IPS DF 6.9 (cell line): Measurements from ENCODE around the gene ENAH.
"Not testable (repeated sequence)": the region's sequence is repeated elsewhere in the genome, so short reads cannot be mapped to it uniquely, and the experiment has no call there.

Experiments used
- DNase-seq: peaks from one replicate; pipeline ENCODE4 v3.0.0-alpha.2; 2013; ENCODE audit warnings: low read depth, low spot score
- H3K27ac ChIP-seq: one replicate; pipeline ENCODE4 v1.5.1; 2013; ENCODE audit warnings: low read length, control low read depth
- H3K27me3 ChIP-seq: 2 replicates; pipeline ENCODE4 v1.6.1; 2013; ENCODE audit warnings: mild to moderate bottlenecking, low read length; ENCODE audit not compliant: control insufficient read depth, insufficient read depth
- H3K36me3 ChIP-seq: 2 replicates; pipeline ENCODE4 v1.6.1; 2013; ENCODE audit warnings: low read length; ENCODE audit not compliant: control insufficient read depth, insufficient read depth
- H3K4me1 ChIP-seq: 2 replicates; pipeline ENCODE4 v1.6.1; 2013; ENCODE audit warnings: low read length; ENCODE audit not compliant: control insufficient read depth, insufficient read depth
- H3K4me3 ChIP-seq: 2 replicates; pipeline ENCODE4 v1.5.1; 2013; ENCODE audit warnings: mild to moderate bottlenecking, low read length
- H3K9me3 ChIP-seq: 2 replicates; pipeline ENCODE4 v1.6.1; 2013; ENCODE audit warnings: low read length, inconsistent platforms; ENCODE audit not compliant: control insufficient read depth, insufficient read depth
- WGBS: extraction: QIAGEN DNeasy Blood & Tissue Kit; methylation state at CpG from one replicate; pipeline ENCODE4 v1.1.7; 2013; ENCODE audit warnings: mixed read lengths, missing lambda C conversion rate; ENCODE audit not compliant: insufficient read length, insufficient coverage; 5-methylcytosine and 5-hydroxymethylcytosine counted together

The ENAH gene

GRCh38 chr1:225626698-225627097 lies 26.2 kb downstream of the ENAH start:
- whole genome bisulfite sequencing: no CpG with 5 or more reads among the region's 2 CpGs

GRCh38 chr1:225617956-225618355 lies 35.0 kb downstream of the ENAH start:
- Histone ChIP-seq H3K4me1 (no peaks in the 10 kb centered on the region; the same call in 1 of the 2 replicates), H3K36me3 (no peaks in the 10 kb centered on the region), H3K4me3 (no peak overlapping the region), H3K27ac (no peak overlapping the region), H3K27me3 (no peaks in the 10 kb centered on the region), H3K9me3 (no peaks in the 10 kb centered on the region)
- DNase-seq: no peak
- no CpG with 5 or more reads among the region's 2 CpGs for WGBS

More at GRCh38 chr1:225626698-225627097, 26.2 kb downstream of the ENAH start:
- no peak overlapping the region for H3K27ac ChIP-seq
- no peaks in the 10 kb centered on the region for H3K9me3 ChIP-seq
- no peaks in the 10 kb centered on the region for H3K27me3 ChIP-seq
- no peak overlapping the region for H3K4me3 ChIP-seq
- H3K36me3 ChIP-seq: no peaks in the 10 kb centered on the region
- no peak for DNase-seq
- peaks cover 2% of the 10 kb centered on the region; the same call in 1 of the 2 replicates for H3K4me1 ChIP-seq

GRCh38 chr1:225617479-225617878 lies 35.4 kb downstream of the ENAH start:
- no peak overlapping the region for H3K4me3 ChIP-seq
- H3K36me3 ChIP-seq: no peaks in the 10 kb centered on the region
- DNase-seq: no peak
- WGBS: no CpG with 5 or more reads among the region's 1 CpG
- no peak overlapping the region for H3K27ac ChIP-seq
- H3K9me3 ChIP-seq: no peaks in the 10 kb centered on the region
- no peaks in the 10 kb centered on the region for H3K27me3 ChIP-seq
- H3K4me1 ChIP-seq: no peaks in the 10 kb centered on the region; the same call in 1 of the 2 replicates

- H3K4me1 ChIP-seq, DNase-seq, H3K27me3 ChIP-seq, H3K27ac ChIP-seq, H3K36me3 ChIP-seq, H3K4me3 ChIP-seq, H3K9me3 ChIP-seq: not testable (repeated sequence)
- WGBS: no CpG with 5 or more reads among the region's 29 CpGs
These were observed 37.5 kb downstream of the ENAH start for GRCh38 chr1:225615403-225615790.

GRCh38 chr1:225613006-225613405 lies 39.9 kb downstream of the ENAH start:
- Histone ChIP-seq H3K27me3 (no peaks in the 10 kb centered on the region), H3K4me3 (no peak overlapping the region), H3K27ac (no peak overlapping the region), H3K9me3 (no peaks in the 10 kb centered on the region), H3K36me3 (no peaks in the 10 kb centered on the region), H3K4me1 (no peaks in the 10 kb centered on the region; the same call in 1 of the 2 replicates)
- DNase-seq: no peak
- no CpG with 5 or more reads among the region's 3 CpGs for WGBS

GRCh38 chr1:225612287-225612686 lies 40.6 kb downstream of the ENAH start:
- Histone ChIP-seq H3K9me3 (no peaks in the 10 kb centered on the region), H3K27ac (no peak overlapping the region), H3K27me3 (no peaks in the 10 kb centered on the region), H3K36me3 (no peaks in the 10 kb centered on the region), H3K4me1 (peaks cover 2% of the 10 kb centered on the region; the same call in 1 of the 2 replicates), H3K4me3 (no peak overlapping the region)
- no peak for DNase-seq

- H3K4me1 ChIP-seq: peaks cover 2% of the 10 kb centered on the region; the same call in 1 of the 2 replicates
- H3K36me3 ChIP-seq: no peaks in the 10 kb centered on the region
- DNase-seq: no peak
- H3K27ac ChIP-seq: no peak overlapping the region
- no peaks in the 10 kb centered on the region for H3K27me3 ChIP-seq
- no peaks in the 10 kb centered on the region for H3K9me3 ChIP-seq
- no CpG with 5 or more reads among the region's 7 CpGs for whole genome bisulfite sequencing
- H3K4me3 ChIP-seq: no peak overlapping the region
These were observed 41.2 kb downstream of the ENAH start for GRCh38 chr1:225611537-225612223.

GRCh38 chr1:225610539-225610938 lies 42.4 kb downstream of the ENAH start:
- Histone ChIP-seq H3K9me3 (no peaks in the 10 kb centered on the region), H3K27ac (no peak overlapping the region), H3K4me3 (no peak overlapping the region), H3K4me1 (peaks cover 2% of the 10 kb centered on the region; the same call in 1 of the 2 replicates), H3K27me3 (no peaks in the 10 kb centered on the region), H3K36me3 (no peaks in the 10 kb centered on the region)
- no CpG with 5 or more reads among the region's 5 CpGs for WGBS
- no peak for DNase-seq

GRCh38 chr1:225608014-225608796 lies 44.7 kb downstream of the ENAH start:
- Histone ChIP-seq H3K4me1 (peaks cover 2% of the 10 kb centered on the region; the same call in 1 of the 2 replicates), H3K27me3 (no peaks in the 10 kb centered on the region), H3K4me3 (no peak overlapping the region), H3K27ac (no peak overlapping the region), H3K9me3 (no peaks in the 10 kb centered on the region), H3K36me3 (no peaks in the 10 kb centered on the region)
- WGBS: no CpG with 5 or more reads among the region's 14 CpGs
- no peak for DNase-seq

- Histone ChIP-seq H3K4me1 (peaks cover 2% of the 10 kb centered on the region; the same call in 1 of the 2 replicates), H3K4me3 (no peak overlapping the region), H3K36me3 (no peaks in the 10 kb centered on the region), H3K27ac (no peak overlapping the region), H3K27me3 (no peaks in the 10 kb centered on the region), H3K9me3 (no peaks in the 10 kb centered on the region)
- WGBS: no CpG with 5 or more reads among the region's 3 CpGs
- no peak for DNase-seq
These were observed 45.6 kb downstream of the ENAH start for GRCh38 chr1:225607355-225607754.
